ENCODE measurements around the gene FGF4.

FGF4 gene

DNA sequence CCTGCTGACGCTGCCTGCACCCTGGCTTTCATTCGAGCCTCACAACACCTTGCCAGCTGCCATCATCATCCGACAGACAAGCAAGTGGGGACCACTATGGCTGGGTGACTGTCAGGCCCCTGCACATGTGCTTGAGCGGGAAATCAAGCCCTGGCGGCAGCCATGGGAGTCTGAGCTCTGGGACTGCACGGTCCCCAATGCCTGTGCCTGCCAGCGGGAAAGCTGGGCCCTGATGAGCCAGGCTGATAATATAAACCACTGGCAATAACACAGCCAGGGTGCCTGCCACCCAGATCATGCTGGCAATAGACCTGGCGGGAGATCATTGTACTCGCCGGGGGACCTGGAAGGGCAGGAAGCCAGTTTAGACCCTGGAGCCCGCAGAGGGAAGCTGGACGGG is 41.5 kb upstream of the FGF4 start:
- Histone ChIP-seq H3K27me3 (ENCODE audit: low read depth, low read length) (peaks cover 16% of the 10 kb centered on the region), H3K36me3 (ENCODE audit: control insufficient read depth in 1 of 2, insufficient read depth in 2 of 2, low read length in 2 of 2) (no peaks in the 10 kb centered on the region), H3K4me1 (ENCODE audit: control insufficient read depth in 1 of 2, insufficient read depth in 2 of 2, low read length in 2 of 2) (peaks cover 0 to 13% of the 10 kb centered on the region in 2 donors)

GRCh38 chr11:69815973-69816372 is 40.8 kb upstream of the FGF4 start:
- no peak overlapping the region for H3K4me3 ChIP-seq (ENCODE audit: low read depth in 1 of 2, low read length in 2 of 2)
- H3K36me3 ChIP-seq (ENCODE audit: control insufficient read depth in 1 of 2, insufficient read depth in 2 of 2, low read length in 2 of 2) = no peaks in the 10 kb centered on the region
- peaks cover 16% of the 10 kb centered on the region for H3K27me3 ChIP-seq (ENCODE audit: low read depth, low read length)
- H3K4me1 ChIP-seq (ENCODE audit: control insufficient read depth in 1 of 2, insufficient read depth in 2 of 2, low read length in 2 of 2) = peaks cover 0 to 13% of the 10 kb centered on the region in 2 donors
- H3K9me3 ChIP-seq (ENCODE audit: control insufficient read depth in 1 of 2, low read length in 2 of 2) = no peaks in the 10 kb centered on the region
- H3K27ac ChIP-seq (ENCODE audit: low read length) = no peak overlapping the region

More for the DNA sequence above, 41.5 kb upstream of the FGF4 start:
- Histone ChIP-seq H3K27ac (ENCODE audit: low read length) (no peak overlapping the region), H3K9me3 (ENCODE audit: control insufficient read depth in 1 of 2, low read length in 2 of 2) (no peaks in the 10 kb centered on the region), H3K4me3 (ENCODE audit: low read depth in 1 of 2, low read length in 2 of 2) (no peak overlapping the region)

DNA sequence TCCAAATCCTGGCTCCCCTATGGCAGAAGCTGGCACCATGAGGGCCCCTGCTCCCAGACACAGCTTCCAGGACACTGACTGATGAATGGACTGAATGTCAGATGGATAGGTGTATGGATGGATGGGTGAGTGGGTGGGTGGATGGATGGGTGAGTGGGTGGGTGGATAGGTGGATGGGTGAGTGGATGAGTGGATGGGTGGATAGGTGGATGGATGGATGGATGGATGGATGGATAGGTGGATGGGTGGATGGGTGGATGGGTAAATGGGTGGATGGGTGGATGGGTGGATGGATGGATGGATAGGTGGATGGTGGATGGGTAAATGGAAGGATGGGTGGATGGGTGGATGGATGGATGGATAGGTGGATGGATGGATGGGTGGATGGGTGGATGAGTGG is 39.8 kb upstream of the FGF4 start:
- Histone ChIP-seq H3K9me3 (ENCODE audit: control insufficient read depth in 1 of 2, low read length in 2 of 2) (no peaks in the 10 kb centered on the region), H3K4me1 (ENCODE audit: control insufficient read depth in 1 of 2, insufficient read depth in 2 of 2, low read length in 2 of 2) (peaks cover 0 to 13% of the 10 kb centered on the region in 2 donors), H3K27me3 (ENCODE audit: low read depth, low read length) (peaks cover 5% of the 10 kb centered on the region), H3K36me3 (ENCODE audit: control insufficient read depth in 1 of 2, insufficient read depth in 2 of 2, low read length in 2 of 2) (no peaks in the 10 kb centered on the region), H3K4me3 (ENCODE audit: low read depth in 1 of 2, low read length in 2 of 2) (no peak overlapping the region), H3K27ac (ENCODE audit: low read length) (no peak overlapping the region)

GRCh38 chr11:69814411-69814810 is 39.3 kb upstream of the FGF4 start:
- Histone ChIP-seq H3K36me3 (ENCODE audit: control insufficient read depth in 1 of 2, insufficient read depth in 2 of 2, low read length in 2 of 2) (no peaks in the 10 kb centered on the region), H3K27ac (ENCODE audit: low read length) (no peak overlapping the region), H3K9me3 (ENCODE audit: control insufficient read depth in 1 of 2, low read length in 2 of 2) (no peaks in the 10 kb centered on the region), H3K27me3 (ENCODE audit: low read depth, low read length) (peaks cover 4% of the 10 kb centered on the region), H3K4me1 (ENCODE audit: control insufficient read depth in 1 of 2, insufficient read depth in 2 of 2, low read length in 2 of 2) (peaks cover 0 to 13% of the 10 kb centered on the region in 2 donors), H3K4me3 (ENCODE audit: low read depth in 1 of 2, low read length in 2 of 2) (no peak overlapping the region)

GRCh38 chr11:69813839-69814238 is 38.7 kb upstream of the FGF4 start:
- Histone ChIP-seq H3K4me3 (ENCODE audit: low read depth in 1 of 2, low read length in 2 of 2) (no peak overlapping the region), H3K27me3 (ENCODE audit: low read depth, low read length) (peaks cover 6% of the 10 kb centered on the region), H3K9me3 (ENCODE audit: control insufficient read depth in 1 of 2, low read length in 2 of 2) (no peaks in the 10 kb centered on the region), H3K4me1 (ENCODE audit: control insufficient read depth in 1 of 2, insufficient read depth in 2 of 2, low read length in 2 of 2) (peaks cover 0 to 13% of the 10 kb centered on the region in 2 donors), H3K36me3 (ENCODE audit: control insufficient read depth in 1 of 2, insufficient read depth in 2 of 2, low read length in 2 of 2) (no peaks in the 10 kb centered on the region), H3K27ac (ENCODE audit: low read length) (no peak overlapping the region)

DNA sequence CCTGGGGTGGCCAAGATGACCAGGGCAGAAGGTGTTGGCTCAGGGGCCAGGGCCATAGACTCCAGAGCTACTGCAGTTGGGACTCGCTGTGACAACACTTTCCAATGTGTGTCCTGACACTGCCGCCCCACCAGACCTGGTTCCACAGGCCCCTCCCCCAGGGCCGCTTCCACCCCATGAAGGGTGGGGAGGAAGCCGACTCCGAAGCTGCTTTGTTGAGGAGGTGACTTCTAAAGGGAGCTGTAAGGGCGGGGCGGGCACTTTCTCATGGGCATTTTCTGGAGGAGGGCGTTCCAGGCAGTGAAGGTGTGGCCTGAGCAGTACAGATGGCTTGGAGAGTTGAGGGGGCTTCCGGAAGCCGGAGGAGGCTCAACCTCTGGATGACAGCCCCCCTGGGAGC is 37.8 kb upstream of the FGF4 start:
- H3K4me1 ChIP-seq (ENCODE audit: control insufficient read depth in 1 of 2, insufficient read depth in 2 of 2, low read length in 2 of 2) = peaks cover 0 to 9% of the 10 kb centered on the region in 2 donors
- H3K9me3 ChIP-seq (ENCODE audit: control insufficient read depth in 1 of 2, low read length in 2 of 2) = no peaks in the 10 kb centered on the region
- no peak overlapping the region for H3K4me3 ChIP-seq (ENCODE audit: low read depth in 1 of 2, low read length in 2 of 2)
- H3K27ac ChIP-seq (ENCODE audit: low read length) = no peak overlapping the region
- peaks cover 10% of the 10 kb centered on the region for H3K27me3 ChIP-seq (ENCODE audit: low read depth, low read length)
- H3K36me3 ChIP-seq (ENCODE audit: control insufficient read depth in 1 of 2, insufficient read depth in 2 of 2, low read length in 2 of 2) = no peaks in the 10 kb centered on the region

DNA sequence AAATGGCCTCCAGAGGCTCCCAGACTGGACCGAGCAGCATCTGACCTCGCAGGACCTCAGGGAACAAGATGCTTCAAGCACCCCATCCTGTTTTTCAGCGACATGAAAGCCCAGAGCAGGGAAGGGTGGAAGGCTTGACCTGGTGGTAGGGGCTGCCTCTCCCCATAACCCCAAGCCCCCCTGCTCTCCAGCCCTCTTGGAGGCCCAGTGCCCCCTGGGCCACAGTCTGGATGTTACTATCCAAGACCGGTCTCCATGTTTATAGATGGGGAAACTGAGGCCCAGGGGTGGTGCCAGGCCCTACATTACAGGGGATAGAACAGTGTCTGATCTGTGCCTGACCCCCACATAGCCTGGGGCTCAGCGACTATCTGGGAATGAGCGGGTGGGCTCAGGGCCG is 37.1 kb upstream of the FGF4 start:
- H3K9me3 ChIP-seq (ENCODE audit: control insufficient read depth in 1 of 2, low read length in 2 of 2) = no peaks in the 10 kb centered on the region
- no peaks in the 10 kb centered on the region for H3K36me3 ChIP-seq (ENCODE audit: control insufficient read depth in 1 of 2, insufficient read depth in 2 of 2, low read length in 2 of 2)
- H3K27me3 ChIP-seq (ENCODE audit: low read depth, low read length) = peaks cover 10% of the 10 kb centered on the region
- no peak overlapping the region for H3K4me3 ChIP-seq (ENCODE audit: low read depth in 1 of 2, low read length in 2 of 2)
- H3K4me1 ChIP-seq (ENCODE audit: control insufficient read depth in 1 of 2, insufficient read depth in 2 of 2, low read length in 2 of 2) = peaks cover 0 to 3% of the 10 kb centered on the region in 2 donors
- H3K27ac ChIP-seq (ENCODE audit: low read length) = no peak overlapping the region

GRCh38 chr11:69811431-69811830 is 36.3 kb upstream of the FGF4 start:
- no peak overlapping the region for H3K27ac ChIP-seq (ENCODE audit: low read length)
- H3K4me3 ChIP-seq (ENCODE audit: low read depth in 1 of 2, low read length in 2 of 2) = no peak overlapping the region
- no peaks in the 10 kb centered on the region for H3K4me1 ChIP-seq (ENCODE audit: control insufficient read depth in 1 of 2, insufficient read depth in 2 of 2, low read length in 2 of 2)
- H3K27me3 ChIP-seq (ENCODE audit: low read depth, low read length) = peaks cover 7% of the 10 kb centered on the region
- no peaks in the 10 kb centered on the region for H3K9me3 ChIP-seq (ENCODE audit: control insufficient read depth in 1 of 2, low read length in 2 of 2)
- H3K36me3 ChIP-seq (ENCODE audit: control insufficient read depth in 1 of 2, insufficient read depth in 2 of 2, low read length in 2 of 2) = no peaks in the 10 kb centered on the region

GRCh38 chr11:69810289-69811118 is 35.4 kb upstream of the FGF4 start:
- Histone ChIP-seq H3K4me1 (ENCODE audit: control insufficient read depth in 1 of 2, insufficient read depth in 2 of 2, low read length in 2 of 2) (no peaks in the 10 kb centered on the region), H3K27ac (ENCODE audit: low read length) (no peak overlapping the region), H3K4me3 (ENCODE audit: low read depth in 1 of 2, low read length in 2 of 2) (no peak overlapping the region), H3K9me3 (ENCODE audit: control insufficient read depth in 1 of 2, low read length in 2 of 2) (no peaks in the 10 kb centered on the region), H3K27me3 (ENCODE audit: low read depth, low read length) (peaks cover 7% of the 10 kb centered on the region), H3K36me3 (ENCODE audit: control insufficient read depth in 1 of 2, insufficient read depth in 2 of 2, low read length in 2 of 2) (no peaks in the 10 kb centered on the region)

DNA sequence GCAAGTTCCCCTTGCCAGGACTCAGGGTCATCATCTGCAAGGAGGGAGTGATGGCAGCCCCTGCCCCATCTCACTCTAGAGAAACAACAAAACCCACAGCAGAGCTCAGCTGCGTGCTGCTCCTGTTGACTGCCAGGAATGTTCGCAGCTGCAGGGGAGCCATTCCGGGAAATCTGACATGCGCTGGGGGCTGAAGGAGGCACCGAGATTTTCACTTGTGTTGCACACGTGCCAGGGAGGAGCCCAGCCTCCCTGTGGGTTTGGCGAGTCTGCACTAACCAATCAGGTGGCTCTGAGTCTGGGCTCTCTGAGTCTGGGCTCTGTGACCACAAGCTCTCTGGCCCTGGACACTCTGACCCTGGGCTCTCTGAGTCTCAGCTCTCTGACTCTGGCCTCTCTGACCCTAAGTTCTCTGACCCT is 33.5 kb upstream of the FGF4 start:
- H3K9me3 ChIP-seq (ENCODE audit: control insufficient read depth in 1 of 2, low read length in 2 of 2) = no peaks in the 10 kb centered on the region
- H3K36me3 ChIP-seq (ENCODE audit: control insufficient read depth in 1 of 2, insufficient read depth in 2 of 2, low read length in 2 of 2) = no peaks in the 10 kb centered on the region
- no peak overlapping the region for H3K4me3 ChIP-seq (ENCODE audit: low read depth in 1 of 2, low read length in 2 of 2)
- H3K27me3 ChIP-seq (ENCODE audit: low read depth, low read length) = peaks cover 7% of the 10 kb centered on the region
- no peaks in the 10 kb centered on the region for H3K4me1 ChIP-seq (ENCODE audit: control insufficient read depth in 1 of 2, insufficient read depth in 2 of 2, low read length in 2 of 2)
- no peak overlapping the region for H3K27ac ChIP-seq (ENCODE audit: low read length)

DNA sequence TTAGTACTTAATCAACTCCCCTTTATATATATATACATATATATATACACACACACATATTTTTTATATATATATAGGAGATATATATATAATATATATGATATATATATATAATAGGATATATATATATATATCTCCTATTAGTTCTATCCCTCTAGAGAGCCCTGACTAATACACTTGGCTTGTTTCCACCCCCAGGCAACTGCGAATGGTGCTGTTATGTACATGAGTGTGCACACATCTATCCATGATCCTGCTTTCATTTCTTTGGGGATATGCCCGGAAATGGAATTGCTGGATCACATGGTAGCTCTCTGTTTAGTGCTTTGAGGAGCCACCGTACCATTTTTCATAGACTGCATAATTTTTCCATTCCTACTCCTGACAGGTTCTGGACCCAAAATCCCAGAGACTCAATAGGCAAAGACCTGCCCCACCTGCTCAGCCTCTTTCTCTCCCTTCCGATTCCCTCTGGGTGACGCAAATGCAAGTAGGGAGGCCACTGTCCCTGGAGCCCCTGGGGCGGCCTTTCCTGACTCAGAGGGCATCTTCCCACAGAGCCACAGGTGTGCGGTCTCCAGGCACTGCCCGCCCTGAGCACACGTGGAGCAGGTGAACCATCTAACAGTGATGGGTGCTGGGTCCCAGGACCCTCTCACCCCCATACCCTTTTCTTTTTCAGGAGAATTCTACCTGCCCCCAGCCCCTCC is 32.1 kb upstream of the FGF4 start:
- no peaks in the 10 kb centered on the region for H3K4me1 ChIP-seq (ENCODE audit: control insufficient read depth in 1 of 2, insufficient read depth in 2 of 2, low read length in 2 of 2)
- H3K4me3 ChIP-seq (ENCODE audit: low read depth in 1 of 2, low read length in 2 of 2) = no peak overlapping the region
- no peak overlapping the region for H3K27ac ChIP-seq (ENCODE audit: low read length)
- no peaks in the 10 kb centered on the region for H3K36me3 ChIP-seq (ENCODE audit: control insufficient read depth in 1 of 2, insufficient read depth in 2 of 2, low read length in 2 of 2)
- H3K9me3 ChIP-seq (ENCODE audit: control insufficient read depth in 1 of 2, low read length in 2 of 2) = no peaks in the 10 kb centered on the region
- peaks cover 7% of the 10 kb centered on the region for H3K27me3 ChIP-seq (ENCODE audit: low read depth, low read length)

Measured in muscle layer of duodenum (tissue), 2 donors.